ENCODE data around the gene CCDC174. TPM values are rescaled to one million over a fixed set of nuclear protein-coding genes. Genes with fewer than 3 reads are reported as not detected.

Gene CCDC174
- total and polyA plus RNA-seq, 4 donors, result 4.9 to 14.2 (median 7.0) TPM

- TF ChIP-seq REST (IDR thresholded peaks at IDR 0.05) (no peak), FOXA2 (IDR thresholded peaks at IDR 0.05) (no peak), YY1 (IDR thresholded peaks at IDR 0.05) (no peak), SP1 (IDR thresholded peaks at IDR 0.05) (no peak), RXRA (IDR thresholded peaks at IDR 0.05) (no peak), HNF4A (conservative IDR thresholded peaks at IDR 0.05) (no peak)
Observed at GRCh38 chr3:14701676-14702075, 50.1 kb downstream of the CCDC174 start (continued).

- Histone ChIP-seq H3K36me3 (ENCODE audit: control insufficient read depth in 4 of 4, insufficient read depth in 3 of 4, low read depth in 1 of 4, low read length in 3 of 4) (no peaks in the 10 kb centered on the region), H3K27me3 (ENCODE audit: control insufficient read depth in 4 of 4, insufficient read depth in 4 of 4, low read length in 3 of 4) (no peaks in the 10 kb centered on the region), H3K27ac (ENCODE audit: low read depth in 1 of 2, low read length in 2 of 2) (no peak overlapping the region), H3K4me1 (ENCODE audit: control insufficient read depth in 4 of 4, insufficient read depth in 4 of 4, low read length in 3 of 4) (no peaks in the 10 kb centered on the region), H3K9me3 (ENCODE audit: control insufficient read depth in 4 of 4, low read length in 3 of 4) (no peaks in the 10 kb centered on the region), H3K9ac (ENCODE audit: low read depth in 1 of 2, low read length in 2 of 2) (no peak overlapping the region), H3K4me3 (ENCODE audit: low read depth in 1 of 3, low read length in 3 of 3) (no peak overlapping the region)
- 79% methylated on average over 9 of the region's 9 CpGs for WGBS
- TF ChIP-seq YY1 (IDR thresholded peaks at IDR 0.05) (no peak), ATF3 (IDR thresholded peaks at IDR 0.05) (no peak), EGR1 (IDR thresholded peaks at IDR 0.05; ENCODE audit: low read depth in 2 of 2) (no peak), HNF4G (IDR thresholded peaks at IDR 0.05) (no peak), GABPA (IDR thresholded peaks at IDR 0.05 in 1 of 2, conservative IDR thresholded peaks at IDR 0.05 in 1 of 2) (no peak), RAD21 (IDR thresholded peaks at IDR 0.05) (no peak), JUND (IDR thresholded peaks at IDR 0.05) (no peak), FOXA1 (IDR thresholded peaks at IDR 0.05) (no peak), TAF1 (conservative IDR thresholded peaks at IDR 0.05) (no peak), SP1 (IDR thresholded peaks at IDR 0.05) (no peak), FOXA2 (IDR thresholded peaks at IDR 0.05) (no peak), NR2F2 (IDR thresholded peaks at IDR 0.05) (no peak), ZBTB33 (IDR thresholded peaks at IDR 0.05) (no peak), RXRA (IDR thresholded peaks at IDR 0.05) (no peak), HNF4A (conservative IDR thresholded peaks at IDR 0.05) (no peak), CTCF (IDR thresholded peaks at IDR 0.05; ENCODE audit: low read depth, low read length, missing input control) (no peak), MAX (IDR thresholded peaks at IDR 0.05) (no peak), REST (IDR thresholded peaks at IDR 0.05) (no peak)
- no peak for DNase-seq (ENCODE audit: low spot score)
Observed at GRCh38 chr3:14703128-14703750, 51.7 kb downstream of the CCDC174 start.

All from liver (tissue), 9 donors.